Daoy (cell line): ENCODE data around the gene RAB11FIP4. TPM values are rescaled to one million over a fixed set of nuclear protein-coding genes. Genes with fewer than 3 reads are reported as not detected.
A peak's percentile ranks its signal among the peaks of the same experiment; 100 is the strongest.

ENCODE experiments used
- DNase-seq: peaks from one replicate; pipeline ENCODE4 v3.0.0-alpha.2; 2015; ENCODE audit warnings: low read depth
- total RNA-seq: library from RNA; depleted of rRNA; stranded (reverse); fragments of >200 nt; shearing (Covaris generic); gene quantifications from 2 replicates; pipeline ENCODE4 v1.2.3, GENCODE V29; 2014

The RAB11FIP4 gene
- total RNA-seq, 1 experiment from 2014 or later = 5.5 TPM

DNA sequence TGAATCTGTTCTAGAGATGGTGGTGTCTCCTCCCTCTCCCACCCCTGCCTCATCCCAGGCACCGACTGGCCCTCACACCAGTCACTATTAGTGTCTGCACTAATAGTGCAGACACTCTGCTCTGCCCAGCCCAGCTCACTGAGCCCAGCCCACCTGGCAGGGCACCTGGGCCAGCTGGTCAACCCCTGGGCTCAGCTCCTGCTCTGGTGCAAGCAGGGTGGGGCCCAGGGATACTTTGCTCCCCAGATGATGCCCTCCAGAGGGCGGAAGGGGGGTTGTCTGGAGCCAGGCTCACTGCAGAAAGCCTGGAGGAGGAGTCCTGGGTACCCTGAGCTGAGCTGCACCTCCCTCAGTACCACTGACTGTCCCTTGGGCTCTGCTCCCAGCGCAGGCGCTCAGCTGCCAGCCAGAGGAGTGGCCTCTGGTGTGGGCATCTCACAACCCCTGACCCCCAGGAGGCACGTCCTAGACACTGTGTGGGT is 14.5 kb downstream of the RAB11FIP4 start:
- no peak for DNase-seq

- no peak for DNase-seq
Observed at GRCh38 chr17:31408586-31408985, 17.1 kb downstream of the RAB11FIP4 start.

- DNase-seq = no peak
Observed at GRCh38 chr17:31411707-31412285, 20.3 kb downstream of the RAB11FIP4 start.

GRCh38 chr17:31412511-31412910 is 21.0 kb downstream of the RAB11FIP4 start:
- no peak for DNase-seq

DNA sequence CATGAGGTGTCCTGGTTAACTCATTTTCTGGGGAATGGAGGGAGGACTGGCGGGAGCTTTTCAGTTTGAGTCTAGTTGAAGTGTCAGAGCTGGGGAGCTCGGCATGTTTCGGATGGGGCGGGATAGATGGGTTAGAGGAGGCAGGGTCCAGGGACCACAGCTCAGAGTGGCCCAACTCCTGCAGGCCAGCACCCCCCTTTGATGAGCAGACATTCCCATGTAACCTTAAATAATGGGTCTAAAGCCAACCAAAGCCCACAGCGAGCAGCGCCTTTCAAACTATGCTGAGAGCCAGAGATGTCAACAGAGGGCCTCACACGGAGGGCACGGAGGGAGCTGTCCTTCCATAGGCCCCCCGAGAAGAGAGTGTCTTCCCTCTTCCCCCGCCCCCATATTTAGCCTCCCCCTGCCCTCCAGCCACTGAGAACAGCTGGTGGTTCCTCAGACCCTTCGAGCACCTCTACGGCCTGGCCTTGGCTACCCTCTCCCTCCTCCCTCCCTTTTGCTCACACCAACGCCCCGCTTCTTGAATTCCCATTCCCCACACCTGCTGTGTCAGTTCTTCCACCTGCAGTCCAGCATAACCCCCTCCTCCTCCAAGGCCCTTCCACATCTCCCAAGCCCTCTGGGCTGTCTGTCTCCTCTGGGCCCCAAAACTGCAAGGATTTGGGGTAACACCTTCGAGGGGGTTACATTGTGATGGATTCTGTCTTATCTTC is 21.8 kb downstream of the RAB11FIP4 start:
- no peak for DNase-seq

DNA sequence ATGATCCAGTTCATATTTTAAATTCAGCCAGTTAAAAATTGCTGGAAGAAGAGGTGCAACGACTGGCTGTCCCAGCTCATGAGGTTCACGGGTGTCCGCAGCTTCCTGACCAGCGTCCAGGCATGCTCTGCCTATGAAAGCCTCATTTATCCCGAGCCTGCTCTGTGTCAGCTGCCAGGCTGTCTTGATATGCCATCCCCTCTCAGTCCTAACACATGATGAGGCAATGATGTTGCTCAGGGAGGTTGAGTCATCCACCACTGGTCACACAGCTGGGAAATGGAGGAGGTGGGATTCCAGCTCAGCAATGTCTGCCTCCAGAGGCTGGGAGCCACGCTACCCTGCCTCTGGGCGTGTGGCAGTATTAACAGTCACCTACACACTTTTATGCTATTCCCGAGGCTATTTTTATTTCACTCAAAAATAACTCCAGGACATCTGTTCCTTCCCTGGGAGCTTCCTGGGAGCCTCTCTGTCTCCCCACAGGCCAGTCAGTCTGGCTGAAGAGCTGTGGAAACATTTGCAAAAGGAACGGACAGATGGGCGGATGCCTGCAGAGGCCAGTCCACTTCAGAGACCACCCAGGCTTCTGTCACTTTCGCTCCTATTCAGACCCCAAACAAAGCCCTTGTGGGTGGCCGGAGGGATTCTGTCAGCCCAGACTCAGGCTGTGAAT is 22.5 kb downstream of the RAB11FIP4 start:
- DNase-seq = peak; percentile 79

DNA sequence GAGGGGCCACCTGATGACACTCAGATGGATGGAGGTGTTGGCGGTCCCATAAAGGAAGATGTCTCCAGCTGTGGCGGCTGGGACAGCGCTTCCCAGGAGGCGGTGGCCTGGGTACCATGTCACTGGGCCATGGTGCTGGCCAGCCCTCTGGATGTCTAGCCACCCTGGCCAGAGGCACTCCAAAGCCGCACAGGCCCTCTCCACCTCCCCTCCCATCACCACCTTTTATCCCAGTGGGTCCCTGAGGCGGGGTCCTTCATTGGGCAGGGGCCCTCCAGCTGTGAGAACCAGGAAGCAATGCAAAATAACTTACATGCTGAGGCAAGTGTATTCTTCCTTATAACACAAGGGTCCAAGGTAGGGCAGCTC is 23.1 kb downstream of the RAB11FIP4 start:
- no peak for DNase-seq

GRCh38 chr17:31415004-31415454 is 23.6 kb downstream of the RAB11FIP4 start:
- no peak for DNase-seq

DNA sequence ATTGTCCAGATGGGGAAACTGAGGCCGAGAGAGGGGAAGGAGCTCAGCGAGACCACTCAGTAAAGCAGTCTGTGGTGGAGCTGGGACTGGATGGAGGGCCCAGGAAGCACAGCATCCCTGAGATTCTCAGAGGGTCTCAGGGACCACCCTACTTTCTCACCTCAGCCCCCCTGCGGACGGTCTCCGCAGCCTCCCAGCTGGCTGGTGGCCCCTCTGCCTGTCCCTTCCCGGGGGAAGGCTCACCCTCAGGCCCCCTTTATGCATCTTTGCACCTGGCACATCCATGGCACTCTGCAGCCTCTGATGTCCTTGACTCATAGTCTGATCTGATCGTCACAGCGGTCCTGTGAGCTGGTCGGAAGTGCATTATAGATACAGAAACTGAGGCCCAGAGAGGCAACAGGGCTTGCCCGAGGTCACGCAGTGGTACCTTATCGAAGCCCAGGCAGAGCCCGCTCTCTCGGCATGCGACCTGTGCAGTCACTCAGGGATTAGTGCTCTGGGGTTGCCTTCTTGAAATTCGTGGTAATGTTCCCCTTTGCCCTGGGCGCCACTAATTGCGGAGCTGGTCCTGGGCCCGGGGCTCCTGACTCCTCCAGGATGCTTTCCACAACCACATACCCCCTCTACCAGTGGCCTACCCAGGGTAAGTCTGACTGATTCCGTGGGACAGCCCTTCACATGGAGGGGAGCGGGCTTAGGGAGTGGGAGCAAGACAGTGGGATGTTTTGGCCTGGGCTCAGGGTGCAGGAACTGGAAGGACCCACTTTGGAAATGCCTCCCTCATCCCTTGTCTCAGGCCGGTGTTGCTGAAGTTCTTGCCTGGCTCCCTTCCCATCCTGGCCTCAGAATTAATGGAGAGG is 24.4 kb downstream of the RAB11FIP4 start:
- DNase-seq = no peak

DNA sequence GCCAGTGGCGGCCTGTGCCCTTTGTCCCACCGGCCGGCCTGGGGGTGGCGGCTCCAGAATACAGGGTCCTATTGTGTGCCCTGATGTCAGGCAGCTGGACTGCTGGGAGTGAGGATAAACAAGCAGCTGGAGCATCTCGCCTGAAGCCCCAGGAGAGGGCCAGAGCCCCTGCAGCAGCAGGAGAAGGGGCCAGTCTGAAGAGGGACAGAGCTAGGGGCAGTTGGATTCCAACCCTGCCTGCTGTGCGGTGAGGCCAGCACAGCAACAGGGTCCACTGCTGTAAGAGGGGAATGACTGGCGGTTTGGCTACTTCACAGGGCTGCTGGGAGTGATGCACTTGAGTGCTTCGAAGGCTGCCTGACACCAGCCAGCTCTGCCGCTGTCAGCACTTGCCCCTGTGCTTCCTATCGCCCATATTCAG is 25.0 kb downstream of the RAB11FIP4 start:
- DNase-seq = no peak

GRCh38 chr17:31417051-31417792 is 25.7 kb downstream of the RAB11FIP4 start:
- no peak for DNase-seq

DNA sequence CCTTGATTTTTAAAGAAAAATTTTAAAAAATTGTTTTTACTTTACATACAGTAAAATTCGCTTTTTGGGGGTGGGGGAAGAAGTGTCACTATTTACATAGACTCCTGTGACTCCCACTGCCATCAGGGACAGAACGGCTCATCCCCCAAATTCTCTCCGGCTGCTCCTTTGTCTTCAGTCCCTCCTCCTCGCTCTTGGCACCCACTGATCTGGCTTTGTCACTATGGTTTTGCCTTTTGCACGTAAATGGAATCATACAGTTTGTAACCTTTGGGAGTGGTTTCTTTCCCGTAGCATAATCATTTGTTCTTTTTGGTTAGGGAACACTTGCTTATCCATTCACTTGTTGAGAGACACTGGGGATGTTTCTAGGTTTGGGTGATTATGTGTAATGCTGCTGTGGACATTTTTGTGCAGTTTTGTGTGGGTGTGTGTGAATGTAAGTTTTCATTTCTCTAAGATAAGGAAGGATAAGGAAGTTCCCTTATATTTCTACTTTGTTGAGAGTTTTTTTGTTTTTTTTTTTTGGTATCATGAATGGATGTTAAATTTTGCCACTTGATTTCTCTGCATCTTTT is 27.4 kb downstream of the RAB11FIP4 start:
- DNase-seq = no peak

GRCh38 chr17:31422443-31422842 is 31.0 kb downstream of the RAB11FIP4 start:
- no peak for DNase-seq

- no peak for DNase-seq
Observed at GRCh38 chr17:31424944-31425281, 33.4 kb downstream of the RAB11FIP4 start.

DNA sequence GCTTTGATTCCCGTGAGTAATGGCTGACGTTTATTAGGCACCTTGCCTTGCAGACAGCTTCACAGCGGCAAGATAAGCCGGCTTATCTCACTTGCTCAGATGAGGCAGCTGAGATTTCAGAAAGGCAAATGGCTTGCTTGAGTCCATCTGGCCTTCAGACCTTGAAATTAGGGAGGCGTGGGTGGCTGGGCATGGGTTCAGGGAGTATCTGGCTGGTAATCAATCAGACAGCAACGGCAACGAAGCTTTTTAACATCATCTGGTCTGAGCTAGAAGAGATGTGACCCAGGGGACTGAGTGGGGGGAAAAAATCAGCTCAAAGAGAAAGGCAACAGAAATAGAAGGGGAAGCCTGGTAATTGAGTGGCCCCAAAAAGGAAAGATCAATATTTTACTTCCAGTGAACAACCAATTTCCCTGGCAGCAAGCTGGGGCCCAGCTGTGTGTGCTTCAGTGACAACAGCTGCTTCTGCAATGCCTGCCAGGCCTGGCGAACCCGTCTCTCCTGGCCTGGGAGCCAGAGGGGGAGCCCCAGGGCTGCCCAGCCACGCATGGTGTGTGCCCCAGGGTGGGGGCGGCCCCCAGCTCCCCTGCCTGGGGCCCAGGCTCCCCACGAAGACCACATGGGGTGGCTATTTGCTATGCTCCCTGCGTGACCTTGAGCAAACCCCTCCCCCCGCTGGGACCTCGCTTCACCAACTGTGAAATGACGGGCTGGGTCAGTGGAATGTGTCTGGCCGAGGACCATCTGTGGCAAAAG is 34.0 kb downstream of the RAB11FIP4 start:
- DNase-seq = no peak

- no peak for DNase-seq
Observed at GRCh38 chr17:31427684-31428083, 36.2 kb downstream of the RAB11FIP4 start.

GRCh38 chr17:31428111-31428510 is 36.6 kb downstream of the RAB11FIP4 start:
- DNase-seq = no peak

DNA sequence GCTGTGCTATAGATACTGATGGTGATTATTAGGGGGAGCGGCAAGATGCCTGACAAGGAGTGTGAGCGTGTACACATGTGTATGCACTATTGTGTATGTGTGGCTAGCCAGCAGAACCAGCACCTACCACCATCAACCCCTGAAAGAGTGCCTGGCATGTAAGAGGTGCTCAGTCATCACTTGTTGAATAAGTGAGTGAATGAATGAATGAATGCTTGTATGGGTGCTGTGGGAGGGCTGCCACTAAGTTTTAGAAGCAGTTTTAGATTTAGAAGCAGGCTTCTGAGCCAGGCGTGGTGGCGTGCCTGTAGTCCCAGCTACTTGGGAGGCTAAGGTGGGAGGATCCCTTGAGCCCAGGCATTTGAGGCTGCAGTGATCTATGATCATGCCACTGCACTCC is 37.0 kb downstream of the RAB11FIP4 start:
- DNase-seq = no peak

DNA sequence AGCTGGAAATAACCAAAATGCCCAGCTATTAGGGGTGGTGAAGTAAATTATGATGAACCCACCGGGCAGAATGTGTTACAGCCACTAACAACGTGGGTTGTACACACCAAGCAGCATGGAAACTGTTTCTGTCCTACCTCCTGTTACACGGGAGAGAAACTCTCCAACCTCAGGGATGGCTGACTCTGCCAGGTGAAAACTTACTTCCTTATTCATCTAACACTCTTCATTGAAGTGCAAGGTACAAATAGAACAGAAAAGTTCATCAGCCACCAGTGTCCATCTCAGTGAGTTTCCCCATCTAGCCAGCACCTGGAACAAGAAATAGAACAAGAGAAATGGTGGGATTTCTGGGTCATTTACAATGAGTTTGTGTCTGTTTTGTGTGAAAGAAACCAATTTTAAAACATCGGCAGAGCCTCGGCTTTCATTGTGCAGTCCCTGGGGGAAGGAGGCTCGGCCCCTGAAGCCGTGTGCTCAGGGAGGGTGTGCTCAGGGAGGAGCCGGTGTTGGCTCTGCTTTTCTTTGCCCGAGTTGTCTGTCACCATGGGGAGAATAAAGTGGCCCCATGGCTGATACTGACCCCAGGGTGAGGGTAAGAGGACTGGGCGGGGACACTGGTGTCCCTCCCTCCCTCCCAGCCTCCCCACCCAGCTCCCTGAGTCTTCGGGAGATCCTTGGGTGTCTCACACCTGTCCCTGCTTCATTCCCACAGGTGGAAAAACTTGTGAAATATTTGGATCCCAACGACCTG is 39.8 kb downstream of the RAB11FIP4 start:
- no peak for DNase-seq
